MM.1S (cell line): ENCODE data around the gene NMB.

ENCODE experiments used
- DNase-seq: peaks from one replicate; pipeline ENCODE4 v3.0.0-alpha.2; 2015
- H2AFZ ChIP-seq: fragments of 300-600 bp; sonication (generic); 2 replicates; pipeline ENCODE4 v1.6.0; 2016; ENCODE audit warnings: antibody characterized with exemption, low read length
- H3F3A ChIP-seq: fragments of 300-600 bp; sonication (generic); 2 replicates; pipeline ENCODE4 v1.6.1; 2016; ENCODE audit warnings: mild to moderate bottlenecking, antibody characterized with exemption, low read length, moderate library complexity, mixed read lengths; ENCODE audit not compliant: insufficient read depth
- H3K27ac ChIP-seq: fragments of 300-600 bp; sonication (generic); 2 replicates; pipeline ENCODE4 v1.5.1; 2016; ENCODE audit warnings: mild to moderate bottlenecking, low read length
- H3K27me3 ChIP-seq: fragments of 300-600 bp; sonication (generic); replicated peaks from 2 replicates; pipeline ENCODE4 v1.6.0; 2016; ENCODE audit warnings: low read length; ENCODE audit not compliant: insufficient read depth
- H3K36me3 ChIP-seq: fragments of 300-600 bp; sonication (generic); replicated peaks from 2 replicates; pipeline ENCODE4 v1.6.1; 2016; ENCODE audit warnings: mild to moderate bottlenecking, low read length, mixed read lengths; ENCODE audit not compliant: insufficient read depth
- H3K4me1 ChIP-seq: fragments of 300-600 bp; sonication (generic); 2 replicates; pipeline ENCODE4 v1.6.1; 2016; ENCODE audit warnings: low read length, mixed read lengths
- H3K4me2 ChIP-seq: fragments of 300-600 bp; sonication (generic); 2 replicates; pipeline ENCODE4 v1.6.0; 2016; ENCODE audit warnings: low read depth, low read length
- H3K4me3 ChIP-seq: fragments of 300-600 bp; sonication (generic); 2 replicates; pipeline ENCODE4 v1.5.1; 2016; ENCODE audit warnings: low read length, mixed read lengths
- H3K79me2 ChIP-seq: fragments of 300-600 bp; sonication (generic); 2 replicates; pipeline ENCODE4 v1.6.1; 2016; ENCODE audit warnings: mixed run types, low read length, mixed read lengths
- H3K9ac ChIP-seq: fragments of 300-600 bp; sonication (generic); 2 replicates; pipeline ENCODE4 v1.6.1; 2016; ENCODE audit warnings: low read length, mixed read lengths
- H3K9me2 ChIP-seq: fragments of 300-600 bp; sonication (generic); replicated peaks from 2 replicates; pipeline ENCODE4 v1.6.1; 2016; ENCODE audit warnings: mild to moderate bottlenecking, low read length, mixed read lengths; ENCODE audit not compliant: insufficient read depth
- H3K9me3 ChIP-seq: fragments of 300-600 bp; sonication (generic); replicated peaks from 2 replicates; pipeline ENCODE4 v1.6.1; 2016; ENCODE audit warnings: mild to moderate bottlenecking, low read length, mixed read lengths; ENCODE audit not compliant: insufficient read depth
- H4K20me1 ChIP-seq: fragments of 300-600 bp; sonication (generic); 2 replicates; pipeline ENCODE4 v1.6.1; 2016; ENCODE audit warnings: mild to moderate bottlenecking, low read length, moderate library complexity, mixed read lengths; ENCODE audit not compliant: insufficient read depth
- CTCF ChIP-seq: fragments of 300-600 bp; sonication (generic); IDR thresholded peaks from 2 replicates; pipeline ENCODE4 v1.5.1; 2016; ENCODE audit warnings: antibody characterized with exemption, low read length, mixed read lengths
- EZH2 ChIP-seq: fragments of 300-600 bp; sonication (generic); optimal IDR thresholded peaks from 2 replicates; pipeline ENCODE3; 2017; ENCODE audit warnings: low read depth, mild to moderate bottlenecking, antibody characterized with exemption, low read length, mixed read lengths
- EZH2phosphoT487 ChIP-seq: fragments of 300-600 bp; sonication (generic); IDR thresholded peaks from 2 replicates; pipeline ENCODE4 v1.6.1; 2018; ENCODE audit warnings: antibody characterized with exemption, low read length

The NMB gene

GRCh38 chr15:84657748-84658079 is 285 bp downstream of the NMB start:
- DNase-seq: no peak
- Histone ChIP-seq H3K9me2 (no peaks in the 10 kb centered on the region), H3K9ac (peak overlapping the region; percentile 77), H3K4me1 (peaks cover 33% of the 10 kb centered on the region), H2AFZ (peak overlapping the region; percentile 80), H3F3A (peaks cover 49% of the 10 kb centered on the region), H3K79me2 (peaks cover 14% of the 10 kb centered on the region), H4K20me1 (no peaks in the 10 kb centered on the region), H3K27me3 (no peaks in the 10 kb centered on the region), H3K27ac (no peak overlapping the region), H3K36me3 (no peaks in the 10 kb centered on the region), H3K4me2 (peak overlapping the region; percentile 84), H3K9me3 (no peaks in the 10 kb centered on the region), H3K4me3 (peak overlapping the region; percentile 61)
- TF ChIP-seq EZH2phosphoT487: no peak
- TF ChIP-seq EZH2: no peak
- TF ChIP-seq CTCF: no peak

- Histone ChIP-seq H3K4me3 (no peak overlapping the region), H3K36me3 (no peaks in the 10 kb centered on the region), H3K9ac (no peak overlapping the region)
Observed at GRCh38 chr15:84656972-84657371, 1.0 kb downstream of the NMB start.

GRCh38 chr15:84654689-84655453 is 3.1 kb downstream of the NMB start:
- Histone ChIP-seq H3K79me2 (peaks cover 18% of the 10 kb centered on the region), H3K27me3 (no peaks in the 10 kb centered on the region), H2AFZ (peak overlapping the region; percentile 98), H3K4me2 (peak overlapping the region; percentile 100), H3K9me3 (no peaks in the 10 kb centered on the region), H3K9ac (peak overlapping the region; percentile 97), H4K20me1 (no peaks in the 10 kb centered on the region), H3K9me2 (no peaks in the 10 kb centered on the region), H3F3A (peaks cover 38% of the 10 kb centered on the region), H3K27ac (peak overlapping the region; percentile 75; the same call in 1 of the 2 replicates), H3K4me3 (peak overlapping the region; percentile 100), H3K36me3 (no peaks in the 10 kb centered on the region), H3K4me1 (peaks cover 19% of the 10 kb centered on the region)
- DNase-seq: peak; percentile 82
- TF ChIP-seq CTCF: peak; percentile 73
- TF ChIP-seq EZH2phosphoT487: no peak

More at GRCh38 chr15:84656972-84657371, 1.0 kb downstream of the NMB start:
- H4K20me1 ChIP-seq: no peaks in the 10 kb centered on the region
- no peak overlapping the region for H3K4me2 ChIP-seq
- no peaks in the 10 kb centered on the region for H3K9me2 ChIP-seq
- TF ChIP-seq EZH2phosphoT487: no peak
- TF ChIP-seq CTCF: no peak
- TF ChIP-seq EZH2: no peak
- H3K4me1 ChIP-seq: peaks cover 33% of the 10 kb centered on the region
- H2AFZ ChIP-seq: no peak overlapping the region
- no peak overlapping the region for H3K27ac ChIP-seq
- H3F3A ChIP-seq: peaks cover 49% of the 10 kb centered on the region
- no peak for DNase-seq
- H3K9me3 ChIP-seq: no peaks in the 10 kb centered on the region
- H3K79me2 ChIP-seq: peaks cover 15% of the 10 kb centered on the region
- H3K27me3 ChIP-seq: no peaks in the 10 kb centered on the region
